Esophagus (tissue), 2 donors: ENCODE results near the gene CCDC40. TPM values are rescaled to one million over a fixed set of nuclear protein-coding genes. Genes with fewer than 3 reads are reported as not detected.
"Not testable (repeated sequence)": the region's sequence is repeated elsewhere in the genome, so short reads cannot be mapped to it uniquely, and the experiment has no call there.

Experiments used
- H3K27ac ChIP-seq, 2 donors: one replicate each; pipeline ENCODE4 v1.5.1; 2013; ENCODE audit warnings: low read depth in 2 of 2, mild to moderate bottlenecking in 2 of 2, inconsistent platforms in 1 of 2, low read length in 1 of 2, moderate library complexity in 1 of 2
- H3K27me3 ChIP-seq, 2 donors: one replicate each; pipeline ENCODE4 v1.6.1; 2013; ENCODE audit warnings: low read length in 2 of 2, control low read depth in 1 of 2, mild to moderate bottlenecking in 1 of 2; ENCODE audit not compliant: insufficient read depth in 2 of 2, control insufficient read depth in 1 of 2
- H3K36me3 ChIP-seq, 2 donors: one replicate each; pipeline ENCODE4 v1.6.1; 2013; ENCODE audit warnings: low read length in 1 of 2; ENCODE audit not compliant: control insufficient read depth in 2 of 2, insufficient read depth in 2 of 2
- H3K4me1 ChIP-seq, 2 donors: one replicate each; pipeline ENCODE4 v1.6.1; 2013; ENCODE audit warnings: low read length in 1 of 2; ENCODE audit not compliant: control insufficient read depth in 2 of 2, insufficient read depth in 2 of 2
- H3K4me3 ChIP-seq, 2 donors: one replicate each; pipeline ENCODE4 v1.5.1; 2013; ENCODE audit warnings: low read length in 2 of 2, mild to moderate bottlenecking in 2 of 2, low read depth in 1 of 2, moderate library complexity in 1 of 2
- H3K9me3 ChIP-seq, 2 donors: one replicate each; pipeline ENCODE4 v1.6.1; 2013; ENCODE audit warnings: mild to moderate bottlenecking in 2 of 2, low read depth in 1 of 2, low read length in 1 of 2, moderate library complexity in 1 of 2; ENCODE audit not compliant: control insufficient read depth in 2 of 2, insufficient read depth in 1 of 2
- WGBS, 2 donors: extraction: QIAGEN DNeasy Blood & Tissue Kit; methylation state at CpG; one replicate each; pipeline ENCODE4 v1.1.7; 2013; 5-methylcytosine and 5-hydroxymethylcytosine counted together
- polyA plus RNA-seq, 2 donors: library from polyadenylated mRNA; stranded (reverse); fragments of 200-250 nt; gene quantifications; one replicate each; pipeline ENCODE4 v1.2.3, GENCODE V29; 2013
- donor health status: healthy with polysubstance abuse.
- donor health status: Bipolar disorder and iron deficiency.

CCDC40 gene
- polyA plus RNA-seq, 2 donors: 0.48 to 1.3 TPM

GRCh38 chr17:80045703-80046102, 9.3 kb downstream of the CCDC40 start:
- Histone ChIP-seq H3K4me3 (no peak overlapping the region), H3K27me3 (no peaks in the 10 kb centered on the region), H3K4me1 (no peaks in the 10 kb centered on the region), H3K36me3 (peaks cover 0 to 4% of the 10 kb centered on the region in 2 donors), H3K27ac (no peak overlapping the region), H3K9me3 (no peaks in the 10 kb centered on the region)
- WGBS, 2 donors: 40 to 58% methylated on average over 4 of the region's 4 CpGs

DNA sequence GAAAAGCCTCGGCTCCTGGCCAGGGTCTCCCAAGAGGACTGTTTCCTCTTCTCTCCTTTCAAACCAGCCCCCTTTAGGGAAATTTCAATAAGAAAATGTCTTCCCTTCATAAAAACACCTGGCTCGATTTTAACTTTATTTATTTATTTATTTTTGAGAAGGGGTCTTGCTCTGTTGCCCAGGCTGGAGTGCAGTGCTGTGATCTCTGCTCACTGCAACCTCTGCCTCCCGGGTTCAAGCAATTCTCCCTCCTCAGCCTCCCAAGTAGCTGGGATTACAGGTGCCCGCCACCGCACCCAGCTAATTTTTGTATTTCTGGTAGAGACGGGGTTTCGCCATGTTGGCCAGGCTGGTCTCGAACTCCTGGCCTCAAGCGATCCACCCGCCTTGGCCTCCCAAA, 10.3 kb downstream of the CCDC40 start:
- not testable (repeated sequence) for H3K27me3 ChIP-seq, H3K4me1 ChIP-seq, H3K9me3 ChIP-seq, H3K27ac ChIP-seq, H3K4me3 ChIP-seq, H3K36me3 ChIP-seq
- WGBS, 2 donors: 92 to 95% methylated on average over 10 of the region's 10 CpGs

DNA sequence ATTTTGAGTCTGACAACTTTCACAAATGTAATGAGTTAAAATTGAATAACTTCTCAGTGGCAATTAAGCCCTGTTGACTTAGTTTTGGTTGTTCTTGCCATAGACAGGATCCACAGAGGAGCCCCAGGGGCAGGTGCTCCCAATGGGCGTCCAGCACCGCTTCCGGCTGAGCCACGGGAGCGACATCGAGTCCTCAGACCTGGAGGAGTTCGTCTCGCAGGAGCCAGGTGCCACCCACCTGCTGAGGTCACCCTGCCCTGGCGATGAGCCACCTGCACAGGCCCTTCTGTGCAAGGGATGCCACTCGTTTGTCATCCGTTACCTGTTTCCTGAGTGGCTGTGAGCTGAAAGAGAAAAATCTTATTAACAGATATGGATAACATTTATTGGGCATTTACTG, 10.7 kb downstream of the CCDC40 start:
- 90 to 91% methylated on average over 11 of the region's 11 CpGs for WGBS, 2 donors
- H3K9me3 ChIP-seq: no peaks in the 10 kb centered on the region
- H3K36me3 ChIP-seq: peaks cover 0 to 4% of the 10 kb centered on the region in 2 donors
- H3K4me3 ChIP-seq: no peak overlapping the region
- no peaks in the 10 kb centered on the region for H3K27me3 ChIP-seq
- H3K4me1 ChIP-seq: no peaks in the 10 kb centered on the region
- H3K27ac ChIP-seq: no peak overlapping the region

GRCh38 chr17:80049986-80050385, 13.5 kb downstream of the CCDC40 start:
- 94 to 96% methylated on average over 21 of the region's 21 CpGs for WGBS, 2 donors
- no peaks in the 10 kb centered on the region for H3K27me3 ChIP-seq

GRCh38 chr17:80050706-80051105, 14.3 kb downstream of the CCDC40 start:
- Histone ChIP-seq H3K4me3 (no peak overlapping the region), H3K27ac (no peak overlapping the region), H3K36me3 (peaks cover 0 to 4% of the 10 kb centered on the region in 2 donors), H3K9me3 (no peaks in the 10 kb centered on the region), H3K27me3 (no peaks in the 10 kb centered on the region), H3K4me1 (no peaks in the 10 kb centered on the region)
- WGBS, 2 donors: 86 to 91% methylated on average over 16 of the region's 16 CpGs

More at GRCh38 chr17:80049986-80050385, 13.5 kb downstream of the CCDC40 start:
- Histone ChIP-seq H3K36me3 (peaks cover 0 to 4% of the 10 kb centered on the region in 2 donors), H3K4me1 (no peaks in the 10 kb centered on the region), H3K27ac (no peak overlapping the region), H3K4me3 (no peak overlapping the region), H3K9me3 (no peaks in the 10 kb centered on the region)

DNA sequence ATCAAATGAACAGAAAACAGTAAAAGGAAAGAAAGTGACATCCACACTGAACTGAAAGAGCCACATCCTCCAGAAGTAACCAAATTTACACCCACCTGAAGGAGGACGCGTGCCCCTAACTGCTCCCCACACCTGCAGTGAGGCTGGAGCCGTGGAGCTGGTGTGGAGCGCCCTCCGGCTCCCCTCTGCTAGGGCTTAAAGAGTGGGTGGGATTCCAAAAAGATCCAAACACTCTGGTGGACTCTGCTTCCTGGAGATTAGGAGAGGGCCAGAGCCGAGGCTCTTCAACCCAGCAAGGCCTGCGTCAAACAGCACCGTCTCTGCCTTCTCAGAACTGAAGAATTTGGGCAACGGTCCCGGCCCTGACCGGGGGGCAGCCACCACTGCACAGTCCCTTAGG, 15.2 kb downstream of the CCDC40 start:
- Histone ChIP-seq H3K36me3 (peaks cover 0 to 4% of the 10 kb centered on the region in 2 donors), H3K9me3 (no peaks in the 10 kb centered on the region), H3K27me3 (no peaks in the 10 kb centered on the region), H3K27ac (no peak overlapping the region), H3K4me1 (no peaks in the 10 kb centered on the region), H3K4me3 (no peak overlapping the region)
- 92% methylated on average over 11 of the region's 11 CpGs for WGBS, 2 donors

DNA sequence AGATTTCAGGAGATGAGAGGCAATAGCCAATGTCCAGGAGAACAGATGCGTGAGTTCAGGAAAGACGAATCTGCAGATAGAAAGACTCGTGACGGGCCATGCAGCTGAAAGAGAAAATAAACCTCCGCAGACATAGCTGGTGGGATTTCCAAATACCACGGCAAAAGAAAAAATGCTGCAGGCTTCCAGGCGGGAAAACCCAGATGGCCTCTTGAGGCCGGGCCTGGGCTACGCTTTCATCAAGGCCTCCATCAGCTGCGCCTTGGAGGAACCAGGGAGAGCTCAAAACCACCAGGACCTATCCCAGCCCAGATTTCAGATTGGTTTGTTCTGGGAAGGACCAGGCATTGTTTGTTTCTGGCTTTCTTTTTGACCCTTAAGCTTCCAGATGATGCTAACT, 16.7 kb downstream of the CCDC40 start:
- Histone ChIP-seq H3K27me3 (no peaks in the 10 kb centered on the region), H3K27ac (no peak overlapping the region), H3K9me3 (no peaks in the 10 kb centered on the region), H3K4me3 (no peak overlapping the region), H3K4me1 (no peaks in the 10 kb centered on the region), H3K36me3 (peaks cover 0 to 4% of the 10 kb centered on the region in 2 donors)
- WGBS, 2 donors: 79 to 85% methylated on average over 10 of the region's 10 CpGs

DNA sequence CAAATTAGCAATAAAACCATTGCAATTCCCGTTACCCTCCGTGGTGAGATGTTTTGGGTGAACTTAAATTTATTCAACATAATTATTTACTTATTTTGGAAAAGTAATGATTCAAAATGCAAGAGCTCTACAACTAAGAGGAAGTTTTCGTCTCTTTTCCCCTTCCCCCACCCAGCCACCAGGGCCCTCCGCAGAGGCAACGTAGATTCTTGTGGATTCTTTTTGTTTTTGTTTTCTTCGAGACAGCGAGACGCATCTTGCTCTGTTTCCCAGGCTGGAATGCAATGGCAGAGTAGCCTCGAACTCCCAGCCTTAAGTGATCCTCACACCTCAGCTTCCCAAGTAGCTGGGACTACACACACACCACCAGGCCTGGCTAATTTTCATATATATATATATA, 19.2 kb downstream of the CCDC40 start:
- WGBS, 2 donors: 90 to 91% methylated on average over 9 of the region's 9 CpGs
- Histone ChIP-seq H3K9me3 (no peaks in the 10 kb centered on the region), H3K4me1 (no peaks in the 10 kb centered on the region), H3K4me3 (no peak overlapping the region), H3K36me3 (no peaks in the 10 kb centered on the region), H3K27me3 (no peaks in the 10 kb centered on the region), H3K27ac (no peak overlapping the region)

DNA sequence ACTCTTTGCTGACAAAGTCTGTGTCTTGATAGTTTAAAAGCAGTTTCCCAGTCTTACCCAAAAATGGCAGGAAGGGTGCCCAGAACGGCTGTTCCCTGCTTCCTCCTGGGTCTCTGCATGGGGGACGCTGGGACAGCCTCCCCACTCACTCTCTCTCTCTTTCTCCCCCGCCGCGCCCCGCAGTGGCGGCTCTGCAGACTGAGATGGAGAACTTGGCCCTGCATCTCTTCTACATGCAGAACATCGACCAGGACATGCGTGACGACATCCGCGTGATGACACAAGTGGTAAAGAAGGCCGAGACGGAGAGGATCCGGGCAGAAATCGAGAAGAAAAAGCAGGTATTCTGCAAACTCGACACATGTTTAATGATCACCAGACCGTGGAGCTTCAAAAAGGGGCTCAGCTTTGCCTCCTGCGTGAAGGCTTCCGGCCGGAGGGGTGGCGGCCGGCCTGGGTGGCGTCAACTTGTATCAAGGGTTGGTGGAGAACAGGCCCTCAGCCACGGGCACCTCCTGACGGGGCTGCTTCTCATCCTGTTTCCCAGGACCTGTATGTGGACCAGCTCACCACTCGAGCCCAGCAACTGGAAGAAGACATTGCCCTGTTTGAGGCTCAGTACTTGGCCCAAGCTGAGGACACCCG, 22.0 kb downstream of the CCDC40 start:
- no peaks in the 10 kb centered on the region for H3K4me1 ChIP-seq
- no peaks in the 10 kb centered on the region for H3K9me3 ChIP-seq
- H3K4me3 ChIP-seq: no peak overlapping the region
- no peaks in the 10 kb centered on the region for H3K27me3 ChIP-seq
- 94 to 95% methylated on average over 27 to 28 of the region's 28 CpGs for WGBS, 2 donors
- no peaks in the 10 kb centered on the region for H3K36me3 ChIP-seq
- no peak overlapping the region for H3K27ac ChIP-seq

GRCh38 chr17:80060644-80061043, 24.2 kb downstream of the CCDC40 start:
- Histone ChIP-seq H3K4me3 (no peak overlapping the region), H3K27me3 (no peaks in the 10 kb centered on the region), H3K36me3 (no peaks in the 10 kb centered on the region), H3K27ac (no peak overlapping the region), H3K9me3 (no peaks in the 10 kb centered on the region), H3K4me1 (peaks cover 7 to 9% of the 10 kb centered on the region in 2 donors)
- 70 to 73% methylated on average over 4 of the region's 4 CpGs for WGBS, 2 donors
